Neural cell (in vitro differentiated cells): ENCODE measurements around the gene CELSR3.

ENCODE experiments used
- CTCF ChIP-seq: fragments of 450-650 bp; IDR thresholded peaks from 2 replicates; pipeline ENCODE4 v1.5.1; 2014; ENCODE audit warnings: antibody characterized with exemption, mild to moderate bottlenecking, moderate library complexity; ENCODE audit not compliant: poor library complexity, severe bottlenecking
- EZH2 ChIP-seq: fragments of 200-600, 300-800 bp; shearing (Covaris generic), sonication (generic); IDR thresholded peaks from 2 replicates; pipeline ENCODE4 v1.6.1; 2014; ENCODE audit warnings: antibody characterized with exemption, low read length, borderline replicate concordance, mild to moderate bottlenecking; ENCODE audit not compliant: insufficient read depth, poor library complexity, severe bottlenecking
- POLR2AphosphoS5 ChIP-seq: IDR thresholded peaks from 2 replicates; pipeline ENCODE4 v1.6.1; 2012
- RAD21 ChIP-seq: fragments of 450-650 bp; conservative IDR thresholded peaks from 2 replicates; pipeline ENCODE4 v1.6.1; 2014; ENCODE audit warnings: antibody characterized with exemption, mild to moderate bottlenecking, moderate library complexity

GRCh38 chr3:48617559-48617958 lies 45.1 kb downstream of the CELSR3 start:
- TF ChIP-seq RAD21 = no peak
- no peak for TF ChIP-seq EZH2
- TF ChIP-seq CTCF = no peak
- TF ChIP-seq POLR2AphosphoS5 = no peak
